SU-DHL-6 (cell line): ENCODE data around the gene G6PC3.

Source experiments
- H2AFZ ChIP-seq: fragments of 200-600 bp; sonication (generic); 2 replicates; pipeline ENCODE4 v1.6.1; 2014; ENCODE audit warnings: low read depth, mild to moderate bottlenecking, moderate library complexity, mixed read lengths, antibody characterized with exemption, low read length; ENCODE audit not compliant: severe bottlenecking
- H3F3A ChIP-seq: fragments of 200-600 bp; shearing (Covaris generic); 2 replicates; pipeline ENCODE4 v1.6.0; 2016; ENCODE audit warnings: antibody characterized with exemption, mild to moderate bottlenecking; ENCODE audit not compliant: insufficient read depth
- H3K27ac ChIP-seq: fragments of 200-600 bp; sonication (generic); 2 replicates; pipeline ENCODE4 v1.5.1; 2016; ENCODE audit warnings: low read depth, mild to moderate bottlenecking, low read length, moderate library complexity, mixed read lengths
- H3K27me3 ChIP-seq: fragments of 200-600 bp; sonication (generic), shearing (Covaris generic); 2 replicates; pipeline ENCODE4 v1.6.0; 2014; ENCODE audit warnings: mild to moderate bottlenecking, low read length
- H3K36me3 ChIP-seq: fragments of 200-600 bp; sonication (generic); 2 replicates; pipeline ENCODE4 v1.6.1; 2014; ENCODE audit warnings: mild to moderate bottlenecking, low read length, mixed read lengths
- H3K4me2 ChIP-seq: fragments of 300-600, 200-600 bp; shearing (Covaris generic), sonication (generic); 2 replicates; pipeline ENCODE4 v1.6.0; 2014; ENCODE audit warnings: low read length, low read depth, mild to moderate bottlenecking; ENCODE audit not compliant: poor library complexity, severe bottlenecking
- H3K4me3 ChIP-seq: fragments of 200-600 bp; sonication (generic); 2 replicates; pipeline ENCODE4 v1.5.1; 2014; ENCODE audit warnings: antibody characterized with exemption, low read length, mild to moderate bottlenecking, mixed read lengths; ENCODE audit not compliant: insufficient read depth, poor library complexity, severe bottlenecking
- H3K79me2 ChIP-seq: fragments of 200-600 bp; sonication (generic); 2 replicates; pipeline ENCODE4 v1.6.1; 2014; ENCODE audit warnings: mild to moderate bottlenecking, low read length, moderate library complexity; ENCODE audit not compliant: insufficient read depth
- H3K9ac ChIP-seq: fragments of 200-600 bp; sonication (generic); 2 replicates; pipeline ENCODE4 v1.7.0; 2014; ENCODE audit warnings: mild to moderate bottlenecking, low read length
- H3K9me2 ChIP-seq: fragments of 200-600 bp; sonication (generic); replicated peaks from 2 replicates; pipeline ENCODE4 v1.6.1; 2014; ENCODE audit warnings: low read length; ENCODE audit not compliant: insufficient read depth
- H3K9me3 ChIP-seq: fragments of 200-600 bp; sonication (generic); 2 replicates; pipeline ENCODE4 v1.6.1; 2014; ENCODE audit warnings: low read length, mixed read lengths; ENCODE audit not compliant: insufficient read depth
- H4K20me1 ChIP-seq: fragments of 200-600 bp; sonication (generic); 2 replicates; pipeline ENCODE4 v1.6.1; 2014; ENCODE audit warnings: low read depth, mild to moderate bottlenecking, antibody characterized with exemption, low read length, moderate library complexity, mixed read lengths
- CTCF ChIP-seq: fragments of 200-600 bp; sonication (generic); IDR thresholded peaks from one replicate; pipeline ENCODE4 v1.5.1; 2017; ENCODE audit warnings: antibody characterized with exemption, mild to moderate bottlenecking, low read length, moderate library complexity; ENCODE audit not compliant: insufficient read depth, poor library complexity, severe bottlenecking
- EZH2phosphoT487 ChIP-seq: fragments of 200-600 bp; sonication (generic), shearing (Covaris generic); conservative IDR thresholded peaks from 2 replicates; pipeline ENCODE4 v1.6.1; 2018; ENCODE audit warnings: mild to moderate bottlenecking, antibody characterized with exemption, low read length, moderate library complexity, mixed read lengths

The G6PC3 gene

GRCh38 chr17:44106801-44107200, 36.3 kb downstream of the G6PC3 start:
- H4K20me1 ChIP-seq = no peaks in the 10 kb centered on the region
- H3F3A ChIP-seq = no peaks in the 10 kb centered on the region
- no peak overlapping the region for H3K27ac ChIP-seq
- no peak overlapping the region for H2AFZ ChIP-seq
- H3K79me2 ChIP-seq = no peaks in the 10 kb centered on the region
- no peak overlapping the region for H3K4me2 ChIP-seq
- H3K9me3 ChIP-seq = no peaks in the 10 kb centered on the region
- no peak overlapping the region for H3K4me3 ChIP-seq
- H3K9ac ChIP-seq = no peak overlapping the region
- H3K27me3 ChIP-seq = no peaks in the 10 kb centered on the region
- H3K36me3 ChIP-seq = no peaks in the 10 kb centered on the region
- TF ChIP-seq EZH2phosphoT487 (no peak), CTCF (no peak)
- no peaks in the 10 kb centered on the region for H3K9me2 ChIP-seq

- Histone ChIP-seq H3K79me2 (no peaks in the 10 kb centered on the region), H3K4me3 (no peak overlapping the region), H3K4me2 (no peak overlapping the region), H3K27ac (no peak overlapping the region), H3K9ac (no peak overlapping the region), H2AFZ (no peak overlapping the region), H4K20me1 (no peaks in the 10 kb centered on the region), H3K9me3 (no peaks in the 10 kb centered on the region), H3K36me3 (no peaks in the 10 kb centered on the region), H3K9me2 (no peaks in the 10 kb centered on the region), H3K27me3 (no peaks in the 10 kb centered on the region), H3F3A (no peaks in the 10 kb centered on the region)
- TF ChIP-seq CTCF (no peak), EZH2phosphoT487 (no peak)
Observed at GRCh38 chr17:44108440-44109311, 38.1 kb downstream of the G6PC3 start.

GRCh38 chr17:44109312-44109630, 38.7 kb downstream of the G6PC3 start:
- H3K9ac ChIP-seq = no peak overlapping the region
- no peak overlapping the region for H3K27ac ChIP-seq
- no peaks in the 10 kb centered on the region for H3K9me3 ChIP-seq
- no peak overlapping the region for H2AFZ ChIP-seq
- H3K27me3 ChIP-seq = no peaks in the 10 kb centered on the region
- no peaks in the 10 kb centered on the region for H3K9me2 ChIP-seq
- no peaks in the 10 kb centered on the region for H4K20me1 ChIP-seq
- no peaks in the 10 kb centered on the region for H3K36me3 ChIP-seq
- no peak overlapping the region for H3K4me2 ChIP-seq
- no peak overlapping the region for H3K4me3 ChIP-seq
- TF ChIP-seq CTCF = no peak
- TF ChIP-seq EZH2phosphoT487 = no peak
- H3K79me2 ChIP-seq = no peaks in the 10 kb centered on the region
- no peaks in the 10 kb centered on the region for H3F3A ChIP-seq
